CD14-positive monocyte (primary cell): ENCODE measurements around the gene E2F1. TPM values are rescaled to one million over a fixed set of nuclear protein-coding genes. Genes with fewer than 3 reads are reported as not detected.

Experiments used
- DNase-seq, 3 donors: peaks; one replicate each; pipeline ENCODE4 v3.0.0-alpha.2; 2011 to 2022
- H2AFZ ChIP-seq: 2 replicates; pipeline ENCODE4 v1.6.0; 2012; ENCODE audit warnings: mild to moderate bottlenecking, low read depth, low read length, inconsistent platforms; ENCODE audit not compliant: insufficient read depth, poor library complexity, severe bottlenecking
- H3K27ac ChIP-seq, 2 donors: 1 replicate in 1 of 2; 2 replicates in 1 of 2; pipeline ENCODE4 v1.5.1; 2012 to 2013; ENCODE audit warnings: low read length in 2 of 2, control low read depth in 1 of 2, inconsistent platforms in 1 of 2, low read depth in 1 of 2, mild to moderate bottlenecking in 1 of 2
- H3K27me3 ChIP-seq, 2 donors: one replicate each; pipeline versions ENCODE4 v1.6.0 to v1.6.1; 2011 to 2013; ENCODE audit warnings: low read length in 2 of 2; ENCODE audit not compliant: control insufficient read depth in 2 of 2, insufficient read depth in 2 of 2
- H3K36me3 ChIP-seq, 2 donors: replicated peaks in 1 of 2; 1 replicate in 1 of 2; 2 replicates in 1 of 2; pipeline versions ENCODE4 v1.5.1 to v1.6.1; 2012 to 2013; ENCODE audit warnings: low read length in 2 of 2, control low read depth in 1 of 2, inconsistent platforms in 1 of 2, mild to moderate bottlenecking in 1 of 2; ENCODE audit not compliant: insufficient read depth in 2 of 2, control insufficient read depth in 1 of 2
- H3K4me1 ChIP-seq, 2 donors: 1 replicate in 1 of 2; 2 replicates in 1 of 2; pipeline versions ENCODE4 v1.5.1 to v1.6.1; 2012 to 2013; ENCODE audit warnings: low read length in 2 of 2, control low read depth in 1 of 2, inconsistent platforms in 1 of 2, mild to moderate bottlenecking in 1 of 2, moderate library complexity in 1 of 2; ENCODE audit not compliant: insufficient read depth in 2 of 2, control insufficient read depth in 1 of 2
- H3K4me2 ChIP-seq: replicated peaks from 2 replicates; pipeline ENCODE3; 2012; ENCODE audit warnings: low read length, moderate library complexity, mild to moderate bottlenecking; ENCODE audit not compliant: poor library complexity, severe bottlenecking; ENCODE audit errors: extremely low read depth
- H3K4me3 ChIP-seq, 3 experiments: fragments of 200-600 bp in 1 of 3; sonication (generic) in 1 of 3; replicated peaks in 1 of 3; 1 replicate in 2 of 3; 2 replicates in 1 of 3; pipeline ENCODE4 v1.5.1; 2011 to 2013; ENCODE audit warnings: low read length in 3 of 3, mild to moderate bottlenecking in 3 of 3, control low read depth in 2 of 3, low read depth in 2 of 3, inconsistent platforms in 1 of 3, moderate library complexity in 1 of 3
- H3K79me2 ChIP-seq: 2 replicates; pipeline ENCODE4 v1.6.0; 2012; ENCODE audit warnings: mild to moderate bottlenecking, control low read depth, inconsistent platforms, low read length, moderate library complexity; ENCODE audit not compliant: insufficient read depth
- H3K9ac ChIP-seq: 2 replicates; pipeline ENCODE4 v1.6.0; 2017; ENCODE audit warnings: low read length, mild to moderate bottlenecking; ENCODE audit not compliant: insufficient read depth, poor library complexity, severe bottlenecking
- H3K9me3 ChIP-seq, 2 donors: replicated peaks in 1 of 2; 1 replicate in 1 of 2; 2 replicates in 1 of 2; pipeline versions ENCODE4 v1.5.1 to v1.6.1; 2012 to 2013; ENCODE audit warnings: low read length in 2 of 2, control low read depth in 1 of 2; ENCODE audit not compliant: control insufficient read depth in 1 of 2, insufficient read depth in 1 of 2
- H4K20me1 ChIP-seq: 2 replicates; pipeline ENCODE4 v1.6.0; 2012; ENCODE audit warnings: mild to moderate bottlenecking, low read length, control low read depth, moderate library complexity; ENCODE audit not compliant: insufficient read depth
- H3K27ac Mint-ChIP-seq, 7 donors: one replicate each; pipeline ENCODE4 v1.8.0; 2020; ENCODE audit warnings: mild to moderate bottlenecking in 7 of 7, mixed read lengths in 7 of 7, moderate library complexity in 6 of 7, inconsistent platforms in 2 of 7
- H3K27me3 Mint-ChIP-seq, 3 donors: one replicate each; pipeline ENCODE4 v1.8.0; 2021 to 2022; ENCODE audit warnings: low read depth in 3 of 3, mild to moderate bottlenecking in 3 of 3, mixed read lengths in 3 of 3, moderate library complexity in 3 of 3, inconsistent platforms in 1 of 3
- H3K36me3 Mint-ChIP-seq, 2 donors: one replicate each; pipeline ENCODE4 v1.8.0; 2020; ENCODE audit warnings: mixed read lengths in 2 of 2, inconsistent platforms in 1 of 2, mild to moderate bottlenecking in 1 of 2
- H3K4me1 Mint-ChIP-seq: one replicate; pipeline ENCODE4 v1.8.0; 2020; ENCODE audit warnings: mild to moderate bottlenecking, mixed read lengths
- H3K4me3 Mint-ChIP-seq, 2 donors: one replicate each; pipeline ENCODE4 v1.8.0; 2020; ENCODE audit warnings: mild to moderate bottlenecking in 2 of 2, mixed read lengths in 2 of 2, moderate library complexity in 1 of 2
- H3K9me3 Mint-ChIP-seq, 7 donors: one replicate each; pipeline ENCODE4 v1.8.0; 2020 to 2022; ENCODE audit warnings: mixed read lengths in 7 of 7, mild to moderate bottlenecking in 6 of 7, moderate library complexity in 6 of 7, inconsistent platforms in 2 of 7
- WGBS: methylation state at CpG from one replicate; pipeline ENCODE4 v1.1.5; 2013; ENCODE audit warnings: missing lambda C conversion rate; ENCODE audit not compliant: insufficient coverage; 5-methylcytosine and 5-hydroxymethylcytosine counted together
- intact Hi-C, 2 donors: fragments of 100-400 bp; cut with micrococcal nuclease; formaldehyde crosslinking; loops; one replicate each; pipeline versions ENCODE4 v1.15.0 to v1.15.1; 2023
- polyA plus RNA-seq, 3 donors: library from polyadenylated mRNA; depleted of rRNA in 1 of 3; unstranded in 2 of 3; stranded (reverse) in 1 of 3; fragments of 300-500 nt in 2 of 3; fragments of >200 nt in 1 of 3; fragmentation: Illumina TruSeq in 2 of 3; gene quantifications; 1 replicate in 2 of 3; 2 replicates in 1 of 3; pipeline ENCODE4 v1.2.3, GENCODE V29; 2012 to 2021
- TF ChIP-seq, protein P1 (sequence below): fragments of 200-600 bp; IDR thresholded peaks from one replicate; pipeline ENCODE4 v1.8.0; 2022; ENCODE audit warnings: antibody characterized with exemption, mild to moderate bottlenecking

E2F1 gene
- polyA plus RNA-seq, 3 donors, result 0.17 to 1.1 TPM; not detected in 1

GRCh38 chr20:33684533-33685327 is 1.5 kb downstream of the E2F1 start:
- Mint-ChIP-seq H3K4me3 (peak overlapping the region in 1 of 2 donors; percentile 31), H3K9me3 (no peaks in the 10 kb centered on the region), H3K4me1 (peaks cover 43% of the 10 kb centered on the region), H3K36me3 (peaks cover under 1 to 2% of the 10 kb centered on the region in 2 donors), H3K27me3 (peaks cover 0 to 2% (median 0%) of the 10 kb centered on the region in 3 donors), H3K27ac (peak overlapping the region in 3 of 7 donors; percentile 55 to 69 (median 69))
- Histone ChIP-seq H3K4me3 (peak overlapping the region in 1 of 3 experiments; percentile 72), H3K9ac (no peak overlapping the region), H3K79me2 (peaks cover 50% of the 10 kb centered on the region), H4K20me1 (no peaks in the 10 kb centered on the region), H3K4me1 (peaks cover 24 to 38% of the 10 kb centered on the region in 2 donors), H3K4me2 (peak overlapping the region; percentile 75), H3K9me3 (no peaks in the 10 kb centered on the region), H3K27me3 (no peaks in the 10 kb centered on the region), H3K27ac (peak overlapping the region in 1 of 2 donors; percentile 43), H2AFZ (peak overlapping the region; percentile 72), H3K36me3 (no peaks in the 10 kb centered on the region)
- intact Hi-C loops, result loop anchor here (5.0 to 10.0 kb wide), 2 partner anchors 38 to 50 kb away; partner anchors contain the start of genes PXMP4 (in 1 of the 2) and ZNF341 (in 1 of the 2)
- TF ChIP-seq, protein P1, sequence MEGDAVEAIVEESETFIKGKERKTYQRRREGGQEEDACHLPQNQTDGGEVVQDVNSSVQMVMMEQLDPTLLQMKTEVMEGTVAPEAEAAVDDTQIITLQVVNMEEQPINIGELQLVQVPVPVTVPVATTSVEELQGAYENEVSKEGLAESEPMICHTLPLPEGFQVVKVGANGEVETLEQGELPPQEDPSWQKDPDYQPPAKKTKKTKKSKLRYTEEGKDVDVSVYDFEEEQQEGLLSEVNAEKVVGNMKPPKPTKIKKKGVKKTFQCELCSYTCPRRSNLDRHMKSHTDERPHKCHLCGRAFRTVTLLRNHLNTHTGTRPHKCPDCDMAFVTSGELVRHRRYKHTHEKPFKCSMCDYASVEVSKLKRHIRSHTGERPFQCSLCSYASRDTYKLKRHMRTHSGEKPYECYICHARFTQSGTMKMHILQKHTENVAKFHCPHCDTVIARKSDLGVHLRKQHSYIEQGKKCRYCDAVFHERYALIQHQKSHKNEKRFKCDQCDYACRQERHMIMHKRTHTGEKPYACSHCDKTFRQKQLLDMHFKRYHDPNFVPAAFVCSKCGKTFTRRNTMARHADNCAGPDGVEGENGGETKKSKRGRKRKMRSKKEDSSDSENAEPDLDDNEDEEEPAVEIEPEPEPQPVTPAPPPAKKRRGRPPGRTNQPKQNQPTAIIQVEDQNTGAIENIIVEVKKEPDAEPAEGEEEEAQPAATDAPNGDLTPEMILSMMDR, result no peak
- 66% methylated on average over 8 of the region's 10 CpGs for WGBS
- DNase-seq, result no peak

DNA sequence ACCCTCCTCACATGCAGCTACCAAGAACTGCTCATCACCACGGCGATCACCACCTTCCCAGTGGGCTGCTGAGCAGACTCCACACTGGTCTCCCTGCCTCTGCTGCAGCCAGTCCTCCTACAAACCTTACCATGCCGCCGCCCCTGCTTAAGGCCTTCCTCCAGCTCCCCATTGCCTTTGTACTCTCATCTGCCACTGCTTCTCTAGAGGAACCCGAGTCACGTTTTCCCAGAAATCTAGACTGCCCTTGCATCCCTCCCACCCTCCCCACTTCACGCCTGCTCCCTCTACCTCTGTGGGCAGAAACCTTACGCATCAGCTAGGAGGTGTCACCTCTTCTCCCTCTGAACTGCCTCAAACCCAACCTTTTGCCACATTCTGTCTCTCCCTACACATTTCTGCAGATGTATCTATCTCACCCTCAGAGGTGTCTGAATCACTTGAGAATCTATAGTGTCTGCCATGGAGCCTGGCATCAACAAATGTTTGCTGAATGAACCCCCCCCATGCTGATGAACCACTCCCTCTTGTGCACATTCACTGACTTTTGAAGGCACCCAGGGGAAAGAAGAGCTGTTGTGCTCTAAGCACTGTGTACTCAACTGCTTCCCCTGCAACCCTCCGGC is 4.3 kb downstream of the E2F1 start:
- TF ChIP-seq, protein P1, result no peak
- Mint-ChIP-seq H3K9me3 (no peaks in the 10 kb centered on the region), H3K27ac (peak overlapping the region in 5 of 7 donors; percentile 33 to 73 (median 51)), H3K4me3 (no peak overlapping the region), H3K4me1 (peaks cover 20% of the 10 kb centered on the region), H3K36me3 (peaks cover 6 to 16% of the 10 kb centered on the region in 2 donors), H3K27me3 (peaks cover 0 to 2% (median 0%) of the 10 kb centered on the region in 3 donors)
- Histone ChIP-seq H3K36me3 (no peaks in the 10 kb centered on the region), H2AFZ (no peak overlapping the region), H3K4me1 (peaks cover 16 to 24% of the 10 kb centered on the region in 2 donors), H3K79me2 (peaks cover 50% of the 10 kb centered on the region), H3K9me3 (no peaks in the 10 kb centered on the region), H4K20me1 (no peaks in the 10 kb centered on the region), H3K27me3 (no peaks in the 10 kb centered on the region), H3K27ac (no peak overlapping the region), H3K4me2 (no peak overlapping the region), H3K9ac (no peak overlapping the region), H3K4me3 (no peak overlapping the region)
- WGBS, result 93% methylated on average over 8 of the region's 9 CpGs
- intact Hi-C loops, result loop anchor here in 1 of 2 donors (10.0 kb wide), 1 partner anchor 53 kb away; the partner anchor contains the start of gene ZNF341
- no peak for DNase-seq
